B cell (primary cell): ENCODE measurements around the gene ZNF57. TPM values are rescaled to one million over a fixed set of nuclear protein-coding genes. Genes with fewer than 3 reads are reported as not detected.
"Not testable (repeated sequence)": the region's sequence is repeated elsewhere in the genome, so short reads cannot be mapped to it uniquely, and the experiment has no call there.

Experiments
- ATAC-seq: fragments of 200-7000 bp; cut with Tn5 transposase; one replicate; pipeline ENCODE4 v1.10.0; 2021; ENCODE audit warnings: low read depth, mild to moderate bottlenecking, moderate number of reproducible peaks, moderate library complexity
- CTCF ChIA-PET: fragments of 350-600 bp; sonication (Branson Sonifier 250); formaldehyde crosslinking; loops from one replicate; lab custom pipeline; 2021; ENCODE audit warnings: antibody characterized with exemption, inconsistent platforms; lab: Charles Lee
- POLR2A ChIA-PET: fragments of 350-600 bp; sonication (Branson Sonifier 250); formaldehyde crosslinking; loops from one replicate; lab custom pipeline; 2021; ENCODE audit warnings: antibody characterized with exemption; lab: Charles Lee
- DNase-seq: peaks from one replicate; pipeline ENCODE4 v3.0.0; 2013
- H2AFZ ChIP-seq: 2 replicates; pipeline ENCODE4 v1.6.1; 2012; ENCODE audit warnings: mild to moderate bottlenecking, low read depth, low read length; ENCODE audit not compliant: insufficient read depth, poor library complexity, severe bottlenecking
- H3K27ac ChIP-seq, 2 donors: 1 replicate in 1 of 2; 2 replicates in 1 of 2; pipeline ENCODE4 v1.5.1; 2012 to 2013; ENCODE audit warnings: low read length in 2 of 2, mild to moderate bottlenecking in 2 of 2, moderate library complexity in 1 of 2
- H3K27me3 ChIP-seq, 4 experiments: fragments of 200-600 bp in 1 of 4; sonication (generic) in 1 of 4; replicated peaks in 1 of 4; 1 replicate in 2 of 4; 2 replicates in 2 of 4; pipeline versions ENCODE4 v1.6.1 to v1.7.0; 2013 to 2016; ENCODE audit warnings: low read length in 3 of 4, mild to moderate bottlenecking in 2 of 4, mixed read lengths in 1 of 4, moderate library complexity in 1 of 4; ENCODE audit not compliant: insufficient read depth in 4 of 4, control insufficient read depth in 3 of 4; ENCODE audit errors: control extremely low read depth in 1 of 4
- H3K36me3 ChIP-seq, 2 experiments: replicated peaks in 1 of 2; 1 replicate in 1 of 2; 2 replicates in 1 of 2; pipeline versions ENCODE4 v1.6.1 to v1.7.1; 2013; ENCODE audit warnings: low read length in 1 of 2; ENCODE audit not compliant: insufficient read depth in 2 of 2, control insufficient read depth in 1 of 2; ENCODE audit errors: control extremely low read depth in 1 of 2, extremely low read depth in 1 of 2
- H3K4me1 ChIP-seq, 2 donors: fragments of 200-600 bp in 1 of 2; sonication (generic) in 1 of 2; 1 replicate in 1 of 2; 2 replicates in 1 of 2; pipeline versions ENCODE4 v1.5.1 to v1.6.1; 2013 to 2017; ENCODE audit warnings: low read length in 2 of 2; ENCODE audit not compliant: control insufficient read depth in 2 of 2, insufficient read depth in 2 of 2
- H3K4me2 ChIP-seq: replicated peaks from 2 replicates; pipeline ENCODE3; 2012; ENCODE audit warnings: mild to moderate bottlenecking, low read depth, low read length; ENCODE audit not compliant: poor library complexity, severe bottlenecking
- H3K4me3 ChIP-seq, 5 experiments: fragments of 200-600 bp in 1 of 5; sonication (generic) in 1 of 5; 1 replicate in 3 of 5; 2 replicates in 2 of 5; pipeline versions ENCODE4 v1.5.1 to v1.7.0; 2011 to 2016; ENCODE audit warnings: low read length in 4 of 5, mild to moderate bottlenecking in 4 of 5, low read depth in 2 of 5, control low read depth in 1 of 5, moderate library complexity in 1 of 5; ENCODE audit not compliant: insufficient read depth in 1 of 5; ENCODE audit errors: control extremely low read depth in 1 of 5, extremely low read depth in 1 of 5
- H3K79me2 ChIP-seq: fragments of 200-600 bp; sonication (generic); one replicate; pipeline ENCODE4 v1.6.0; 2016; ENCODE audit warnings: low read length; ENCODE audit not compliant: control insufficient read depth, insufficient read depth
- H3K9ac ChIP-seq: fragments of 200-600 bp; sonication (generic); 2 replicates; pipeline ENCODE4 v1.6.1; 2017; ENCODE audit warnings: mild to moderate bottlenecking, low read length, moderate library complexity
- H3K9me3 ChIP-seq, 3 donors: one replicate each; pipeline versions ENCODE4 v1.6.1 to v1.7.1; 2013; ENCODE audit warnings: low read length in 2 of 3; ENCODE audit not compliant: control insufficient read depth in 2 of 3, insufficient read depth in 1 of 3; ENCODE audit errors: control extremely low read depth in 1 of 3
- H4K20me1 ChIP-seq: 2 replicates; pipeline ENCODE4 v1.6.0; 2012; ENCODE audit warnings: mild to moderate bottlenecking, low read length; ENCODE audit not compliant: insufficient read depth, control insufficient read depth, poor library complexity, severe bottlenecking
- H3K27ac Mint-ChIP-seq: one replicate; pipeline ENCODE4 v1.8.0; 2021; ENCODE audit warnings: mixed read lengths
- H3K27me3 Mint-ChIP-seq: one replicate; pipeline ENCODE4 v1.8.0; 2021; ENCODE audit warnings: mixed read lengths
- H3K4me1 Mint-ChIP-seq: one replicate; pipeline ENCODE4 v1.8.0; 2021; ENCODE audit warnings: mixed read lengths
- H3K4me3 Mint-ChIP-seq: one replicate; pipeline ENCODE4 v1.8.0; 2021; ENCODE audit warnings: mixed read lengths
- H3K9me3 Mint-ChIP-seq: one replicate; pipeline ENCODE4 v1.8.0; 2022; ENCODE audit warnings: mixed read lengths; ENCODE audit not compliant: insufficient read depth
- CTCF ChIP-seq: fragments of 200-600 bp; IDR thresholded peaks from one replicate; pipeline ENCODE4 v1.8.0; 2022; ENCODE audit warnings: antibody characterized with exemption, mild to moderate bottlenecking
- EZH2 ChIP-seq: IDR thresholded peaks from 2 replicates; pipeline ENCODE4 v1.6.1; 2012; ENCODE audit warnings: borderline replicate concordance, low read depth, mild to moderate bottlenecking, moderate library complexity, low read length; ENCODE audit not compliant: insufficient read depth, poor library complexity, severe bottlenecking
- WGBS: methylation state at CpG from one replicate; pipeline ENCODE4 v1.1.5; 2013; ENCODE audit warnings: missing lambda C conversion rate; ENCODE audit not compliant: insufficient coverage; 5-methylcytosine and 5-hydroxymethylcytosine counted together
- intact Hi-C: fragments of 100-400 bp; cut with micrococcal nuclease; formaldehyde crosslinking; loops from one replicate; pipeline ENCODE4 v1.10.0; 2022
- polyA plus RNA-seq: library from polyadenylated mRNA; depleted of rRNA; stranded (reverse); fragments of >200 nt; gene quantifications from 2 replicates; pipeline ENCODE4 v1.2.3, GENCODE V29; 2012
- total RNA-seq, 2 donors: library from RNA; stranded (reverse); fragments of 120-200 nt in 1 of 2; gene quantifications; 1 replicate in 1 of 2; 2 replicates in 1 of 2; pipeline versions ENCODE4 v1.2.3 to v1.2.4, GENCODE V29; 2013 to 2022

ZNF57 gene
- total and polyA plus RNA-seq, 2 donors (not counting 1 experiment from before 2014, with no cell fraction given): 1.4 to 3.4 TPM

- H3K9ac ChIP-seq, H3K79me2 ChIP-seq, H3K27ac ChIP-seq, H3K4me1 ChIP-seq, H3K9me3 Mint-ChIP-seq, H3K27me3 Mint-ChIP-seq, H3K4me1 Mint-ChIP-seq, H3K4me3 Mint-ChIP-seq, POLR2A ChIA-PET, H3K27me3 ChIP-seq, H3K4me3 ChIP-seq, H3K4me2 ChIP-seq, H3K36me3 ChIP-seq, ATAC-seq, H4K20me1 ChIP-seq: not testable (repeated sequence)
- peak; percentile 65 for TF ChIP-seq CTCF
- DNase-seq: peak; percentile 29
- peak overlapping the region; percentile 33 for H2AFZ ChIP-seq
- intact Hi-C loops: loop anchor here (1.0 kb wide), 1 partner anchor 224 kb away; no protein-coding TSS in a partner anchor
- H3K27ac Mint-ChIP-seq: peak overlapping the region; percentile 32
- CTCF ChIA-PET: interaction anchor here (0.7 to 3.2 kb wide), 2 partner anchors 224 to 310 kb away, joined by 4 to 30 read pairs; no protein-coding TSS in a partner anchor
- H3K9me3 ChIP-seq: peaks cover 2 to 23% (median 11%) of the 10 kb centered on the region in 3 donors
- no CpG with 5 or more reads among the region's 11 CpGs for WGBS
These were observed 28.6 kb upstream of the ZNF57 start for GRCh38 chr19:2872175-2872574.

- DNase-seq: no peak
- Histone ChIP-seq H3K4me1 (no peaks in the 10 kb centered on the region), H3K36me3 (no peaks in the 10 kb centered on the region), H3K4me3 (no peak overlapping the region), H3K27ac (no peak overlapping the region), H3K79me2 (no peaks in the 10 kb centered on the region), H3K27me3 (no peaks in the 10 kb centered on the region), H3K4me2 (no peak overlapping the region), H3K9me3 (peaks cover 6 to 46% (median 29%) of the 10 kb centered on the region in 3 donors), H2AFZ (no peak overlapping the region), H3K9ac (no peak overlapping the region), H4K20me1 (no peaks in the 10 kb centered on the region)
- Mint-ChIP-seq H3K27ac (no peak overlapping the region), H3K9me3 (peaks cover 3% of the 10 kb centered on the region), H3K4me3 (no peak overlapping the region), H3K4me1 (no peaks in the 10 kb centered on the region), H3K27me3 (no peaks in the 10 kb centered on the region)
- WGBS: 92% methylated on average over 19 of the region's 32 CpGs
- ChIA-PET POLR2A (no interaction called here), CTCF (no interaction called here)
- ATAC-seq: no peak
- intact Hi-C loops: no loop called here
- TF ChIP-seq EZH2 (no peak), CTCF (no peak)
These were observed 23.1 kb upstream of the ZNF57 start for GRCh38 chr19:2877398-2878331.
